HepG2 (cell line): Measurements from ENCODE around the gene HNRNPC. TPM values are rescaled to one million over a fixed set of nuclear protein-coding genes. Genes with fewer than 3 reads are reported as not detected.

Experiments
- ETV5 ChIP-seq: IDR thresholded peaks from 2 replicates; pipeline ENCODE4 v1.6.1; 2018; ENCODE audit warnings: missing biosample characterization, missing genetic modification reagents, inconsistent platforms, borderline replicate concordance
- HOXA5 ChIP-seq: sonication (generic); formaldehyde crosslinking; IDR thresholded peaks from 2 replicates; pipeline ENCODE4 v1.4.0; 2020; ENCODE audit warnings: missing genetic modification reagents
- HOXA7 ChIP-seq: sonication (generic); formaldehyde crosslinking; IDR thresholded peaks from 2 replicates; pipeline ENCODE4 v1.8.1; 2022; ENCODE audit warnings: mild to moderate bottlenecking, missing genetic modification reagents, moderate library complexity
- MBD4 ChIP-seq: IDR thresholded peaks from 2 replicates; pipeline ENCODE4 v1.6.1; 2012; ENCODE audit warnings: low read length, inconsistent platforms, borderline replicate concordance
- MEF2D ChIP-seq: sonication (generic); formaldehyde crosslinking; IDR thresholded peaks from 2 replicates; pipeline ENCODE4 v1.5.1; 2020; ENCODE audit warnings: mild to moderate bottlenecking, missing genetic modification reagents
- POLR2AphosphoS2 ChIP-seq: IDR thresholded peaks from 2 replicates; pipeline ENCODE4 v1.6.1; 2011; ENCODE audit warnings: low read depth, low read length, improper control_type of control experiment
- PRPF4 ChIP-seq: fragments of 200-400 bp; formaldehyde crosslinking; IDR thresholded peaks from 2 replicates; pipeline ENCODE4 v1.6.1; 2016; ENCODE audit warnings: low read length, low read depth; ENCODE audit not compliant: poor library complexity, severe bottlenecking
- ZFX ChIP-seq: sonication (generic); formaldehyde crosslinking; IDR thresholded peaks from 2 replicates; pipeline ENCODE4 v1.4.0; 2020; ENCODE audit warnings: mild to moderate bottlenecking, low read depth, missing genetic modification reagents, moderate library complexity
- ZNF33B ChIP-seq: sonication (generic); formaldehyde crosslinking; IDR thresholded peaks from 2 replicates; pipeline ENCODE4 v1.5.1; 2020; ENCODE audit warnings: mild to moderate bottlenecking, missing genetic modification reagents
- ZNF589 ChIP-seq: sonication (generic); formaldehyde crosslinking; conservative IDR thresholded peaks from 2 replicates; pipeline ENCODE4 v1.8.0; 2022; ENCODE audit warnings: mild to moderate bottlenecking, moderate library complexity, missing genetic modification reagents
- ZNF619 ChIP-seq: sonication (generic); formaldehyde crosslinking; IDR thresholded peaks from 2 replicates; pipeline ENCODE4 v1.4.0; 2020; ENCODE audit warnings: mild to moderate bottlenecking, missing genetic modification reagents
- ZNF713 ChIP-seq: sonication (generic); formaldehyde crosslinking; IDR thresholded peaks from 2 replicates; pipeline ENCODE4 v1.4.0; 2020; ENCODE audit warnings: mild to moderate bottlenecking, missing genetic modification reagents
- polyA plus RNA-seq, 8 experiments: library from polyadenylated mRNA; depleted of rRNA in 3 of 8; stranded (reverse) in 7 of 8; unstranded in 1 of 8; fragments of >200 nt; fragmentation: Illumina TruSeq in 4 of 8; extraction: Trizol in 4 of 8; gene quantifications; 2 replicates each; pipeline versions ENCODE4 v1.2.1 to v1.2.3, GENCODE V29; 2011 to 2016; ENCODE audit warnings: low read depth in 4 of 8, missing spikeins in 1 of 8, mixed read lengths in 1 of 8; ENCODE audit not compliant: insufficient read depth in 1 of 8
- total RNA-seq, 5 experiments: library from RNA; depleted of rRNA; stranded (reverse); fragments of >200 nt; fragmentation: Illumina TruSeq; extraction: Trizol; gene quantifications; 2 replicates each; pipeline ENCODE4 v1.2.3, GENCODE V29; 2016; ENCODE audit warnings: low read depth in 1 of 5
- TF ChIP-seq, protein P1 (sequence below): sonication (generic); formaldehyde crosslinking; IDR thresholded peaks from 2 replicates; pipeline ENCODE4 v1.4.0; 2020; ENCODE audit warnings: missing genetic modification reagents, borderline replicate concordance
- TF ChIP-seq, protein P2 (sequence below): conservative IDR thresholded peaks from 2 replicates; pipeline ENCODE4 v1.6.1; 2018; ENCODE audit warnings: missing genetic modification reagents
- TF ChIP-seq, protein P3 (sequence below): sonication (generic); formaldehyde crosslinking; IDR thresholded peaks from 2 replicates; pipeline ENCODE4 v1.4.0; 2020; ENCODE audit warnings: missing genetic modification reagents
- TF ChIP-seq, protein P4 (sequence below): sonication (generic); formaldehyde crosslinking; IDR thresholded peaks from 2 replicates; pipeline ENCODE4 v1.5.0; 2020; ENCODE audit warnings: mild to moderate bottlenecking, missing genetic modification reagents

HNRNPC gene
- total and polyA plus RNA-seq, 2 of the 13 experiments (the other 11 are each of a cell fraction or from before 2014, with no cell fraction given), result 628 to 1,099 TPM

DNA sequence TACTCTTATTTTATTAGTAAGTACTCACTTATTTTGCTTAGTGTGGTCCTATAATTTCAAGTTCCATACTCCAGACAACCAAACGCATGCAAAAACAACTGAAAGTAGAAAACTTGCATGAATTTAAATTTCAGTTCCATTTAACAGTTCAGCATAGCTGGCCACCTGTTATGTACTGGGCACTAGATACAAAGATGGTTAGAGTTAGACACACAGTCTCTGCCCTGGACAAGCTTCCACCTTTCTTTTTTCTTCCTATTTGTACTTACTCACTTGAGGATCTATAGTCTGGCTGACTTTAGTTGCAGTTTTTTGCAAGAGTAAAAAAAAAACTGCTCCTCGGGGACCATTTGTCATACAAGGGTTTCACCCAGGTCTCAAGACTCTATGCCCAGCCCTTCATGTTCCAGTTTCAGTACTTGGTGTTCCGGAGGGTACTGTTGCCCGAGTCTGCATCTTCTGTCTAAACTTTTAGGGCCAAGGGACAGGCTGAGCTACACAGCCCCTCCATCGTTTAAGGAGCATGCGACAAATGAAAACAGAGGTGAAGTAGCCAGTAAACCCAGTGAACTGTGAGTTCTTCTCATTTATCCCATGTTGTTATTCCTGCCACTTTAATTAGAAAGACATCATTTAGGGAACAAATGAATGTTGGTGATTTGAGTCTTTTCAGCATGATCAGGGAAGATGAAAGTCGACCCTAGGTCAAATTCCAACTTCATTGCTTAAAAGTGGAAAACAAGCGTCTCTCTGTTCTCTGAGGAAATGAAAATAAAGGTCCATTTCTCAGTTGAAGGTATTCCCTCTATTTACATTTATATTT lies 33.0 kb upstream of the HNRNPC start (continued):
- TF ChIP-seq ZNF589 (CRISPR knock-in tag) (no peak), HOXA7 (CRISPR knock-in tag) (no peak), ETV5 (CRISPR knock-in tag) (no peak), PRPF4 (no peak), HOXA5 (CRISPR knock-in tag) (no peak), ZNF619 (no peak), ZNF33B (CRISPR knock-in tag) (no peak), ZFX (CRISPR knock-in tag) (no peak), MBD4 (no peak), POLR2AphosphoS2 (no peak), ZNF713 (CRISPR knock-in tag) (0 out of 2 replicates have a peak, but pooled peaks have one; percentile 40), MEF2D (CRISPR knock-in tag) (no peak)
- TF ChIP-seq, protein P1, sequence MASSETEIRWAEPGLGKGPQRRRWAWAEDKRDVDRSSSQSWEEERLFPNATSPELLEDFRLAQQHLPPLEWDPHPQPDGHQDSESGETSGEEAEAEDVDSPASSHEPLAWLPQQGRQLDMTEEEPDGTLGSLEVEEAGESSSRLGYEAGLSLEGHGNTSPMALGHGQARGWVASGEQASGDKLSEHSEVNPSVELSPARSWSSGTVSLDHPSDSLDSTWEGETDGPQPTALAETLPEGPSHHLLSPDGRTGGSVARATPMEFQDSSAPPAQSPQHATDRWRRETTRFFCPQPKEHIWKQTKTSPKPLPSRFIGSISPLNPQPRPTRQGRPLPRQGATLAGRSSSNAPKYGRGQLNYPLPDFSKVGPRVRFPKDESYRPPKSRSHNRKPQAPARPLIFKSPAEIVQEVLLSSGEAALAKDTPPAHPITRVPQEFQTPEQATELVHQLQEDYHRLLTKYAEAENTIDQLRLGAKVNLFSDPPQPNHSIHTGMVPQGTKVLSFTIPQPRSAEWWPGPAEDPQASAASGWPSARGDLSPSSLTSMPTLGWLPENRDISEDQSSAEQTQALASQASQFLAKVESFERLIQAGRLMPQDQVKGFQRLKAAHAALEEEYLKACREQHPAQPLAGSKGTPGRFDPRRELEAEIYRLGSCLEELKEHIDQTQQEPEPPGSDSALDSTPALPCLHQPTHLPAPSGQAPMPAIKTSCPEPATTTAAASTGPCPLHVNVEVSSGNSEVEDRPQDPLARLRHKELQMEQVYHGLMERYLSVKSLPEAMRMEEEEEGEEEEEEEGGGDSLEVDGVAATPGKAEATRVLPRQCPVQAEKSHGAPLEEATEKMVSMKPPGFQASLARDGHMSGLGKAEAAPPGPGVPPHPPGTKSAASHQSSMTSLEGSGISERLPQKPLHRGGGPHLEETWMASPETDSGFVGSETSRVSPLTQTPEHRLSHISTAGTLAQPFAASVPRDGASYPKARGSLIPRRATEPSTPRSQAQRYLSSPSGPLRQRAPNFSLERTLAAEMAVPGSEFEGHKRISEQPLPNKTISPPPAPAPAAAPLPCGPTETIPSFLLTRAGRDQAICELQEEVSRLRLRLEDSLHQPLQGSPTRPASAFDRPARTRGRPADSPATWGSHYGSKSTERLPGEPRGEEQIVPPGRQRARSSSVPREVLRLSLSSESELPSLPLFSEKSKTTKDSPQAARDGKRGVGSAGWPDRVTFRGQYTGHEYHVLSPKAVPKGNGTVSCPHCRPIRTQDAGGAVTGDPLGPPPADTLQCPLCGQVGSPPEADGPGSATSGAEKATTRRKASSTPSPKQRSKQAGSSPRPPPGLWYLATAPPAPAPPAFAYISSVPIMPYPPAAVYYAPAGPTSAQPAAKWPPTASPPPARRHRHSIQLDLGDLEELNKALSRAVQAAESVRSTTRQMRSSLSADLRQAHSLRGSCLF (CRISPR knock-in tag), result no peak
- TF ChIP-seq, protein P2, sequence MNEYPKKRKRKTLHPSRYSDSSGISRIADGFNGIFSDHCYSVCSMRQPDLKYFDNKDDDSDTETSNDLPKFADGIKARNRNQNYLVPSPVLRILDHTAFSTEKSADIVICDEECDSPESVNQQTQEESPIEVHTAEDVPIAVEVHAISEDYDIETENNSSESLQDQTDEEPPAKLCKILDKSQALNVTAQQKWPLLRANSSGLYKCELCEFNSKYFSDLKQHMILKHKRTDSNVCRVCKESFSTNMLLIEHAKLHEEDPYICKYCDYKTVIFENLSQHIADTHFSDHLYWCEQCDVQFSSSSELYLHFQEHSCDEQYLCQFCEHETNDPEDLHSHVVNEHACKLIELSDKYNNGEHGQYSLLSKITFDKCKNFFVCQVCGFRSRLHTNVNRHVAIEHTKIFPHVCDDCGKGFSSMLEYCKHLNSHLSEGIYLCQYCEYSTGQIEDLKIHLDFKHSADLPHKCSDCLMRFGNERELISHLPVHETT (CRISPR knock-in tag), result no peak
- TF ChIP-seq, protein P3, sequence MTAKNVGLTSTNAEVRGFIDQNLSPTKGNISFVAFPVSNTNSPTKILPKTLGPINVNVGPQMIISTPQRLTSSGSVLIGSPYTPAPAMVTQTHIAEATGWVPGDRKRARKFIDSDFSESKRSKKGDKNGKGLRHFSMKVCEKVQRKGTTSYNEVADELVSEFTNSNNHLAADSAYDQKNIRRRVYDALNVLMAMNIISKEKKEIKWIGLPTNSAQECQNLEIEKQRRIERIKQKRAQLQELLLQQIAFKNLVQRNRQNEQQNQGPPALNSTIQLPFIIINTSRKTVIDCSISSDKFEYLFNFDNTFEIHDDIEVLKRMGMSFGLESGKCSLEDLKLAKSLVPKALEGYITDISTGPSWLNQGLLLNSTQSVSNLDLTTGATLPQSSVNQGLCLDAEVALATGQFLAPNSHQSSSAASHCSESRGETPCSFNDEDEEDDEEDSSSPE (CRISPR knock-in tag), result no peak
- TF ChIP-seq, protein P4, sequence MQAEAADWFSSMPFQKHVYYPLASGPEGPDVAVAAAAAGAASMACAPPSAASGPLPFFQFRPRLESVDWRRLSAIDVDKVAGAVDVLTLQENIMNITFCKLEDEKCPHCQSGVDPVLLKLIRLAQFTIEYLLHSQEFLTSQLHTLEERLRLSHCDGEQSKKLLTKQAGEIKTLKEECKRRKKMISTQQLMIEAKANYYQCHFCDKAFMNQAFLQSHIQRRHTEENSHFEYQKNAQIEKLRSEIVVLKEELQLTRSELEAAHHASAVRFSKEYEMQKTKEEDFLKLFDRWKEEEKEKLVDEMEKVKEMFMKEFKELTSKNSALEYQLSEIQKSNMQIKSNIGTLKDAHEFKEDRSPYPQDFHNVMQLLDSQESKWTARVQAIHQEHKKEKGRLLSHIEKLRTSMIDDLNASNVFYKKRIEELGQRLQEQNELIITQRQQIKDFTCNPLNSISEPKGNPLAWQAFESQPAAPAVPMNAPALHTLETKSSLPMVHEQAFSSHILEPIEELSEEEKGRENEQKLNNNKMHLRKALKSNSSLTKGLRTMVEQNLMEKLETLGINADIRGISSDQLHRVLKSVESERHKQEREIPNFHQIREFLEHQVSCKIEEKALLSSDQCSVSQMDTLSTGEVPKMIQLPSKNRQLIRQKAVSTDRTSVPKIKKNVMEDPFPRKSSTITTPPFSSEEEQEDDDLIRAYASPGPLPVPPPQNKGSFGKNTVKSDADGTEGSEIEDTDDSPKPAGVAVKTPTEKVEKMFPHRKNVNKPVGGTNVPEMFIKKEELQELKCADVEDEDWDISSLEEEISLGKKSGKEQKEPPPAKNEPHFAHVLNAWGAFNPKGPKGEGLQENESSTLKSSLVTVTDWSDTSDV (CRISPR knock-in tag), result no peak
